GM21717 (cell line): ENCODE results near the gene LRRC10B.

Source experiments
- ATAC-seq: cut with Tn5 transposase; IDR thresholded peaks from one replicate; pipeline ENCODE4 v1.9.1; 2021; ENCODE audit warnings: mild to moderate bottlenecking, moderate library complexity; ENCODE audit not compliant: unreplicated experiment

The LRRC10B gene

DNA sequence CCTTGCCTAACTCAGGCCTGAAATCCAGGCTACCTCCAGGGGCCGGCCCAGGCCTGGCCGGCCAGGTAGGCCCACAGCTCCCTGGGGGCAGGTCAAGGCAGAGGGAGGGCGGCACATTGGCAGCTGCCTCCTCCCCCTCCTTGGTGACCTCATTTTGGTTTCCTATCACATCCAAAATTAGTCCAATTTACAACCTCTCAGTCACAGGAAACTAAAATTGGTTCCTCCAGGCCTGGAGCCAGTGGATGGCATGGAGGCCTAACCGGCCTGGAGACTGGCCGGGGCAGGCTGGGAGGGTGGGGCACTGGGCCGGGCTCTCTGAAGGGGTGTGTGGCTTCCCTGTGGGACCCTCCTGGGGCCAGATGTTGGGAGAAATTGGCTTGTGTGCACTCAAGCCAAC is 35.9 kb downstream of the LRRC10B start:
- no peak for ATAC-seq

DNA sequence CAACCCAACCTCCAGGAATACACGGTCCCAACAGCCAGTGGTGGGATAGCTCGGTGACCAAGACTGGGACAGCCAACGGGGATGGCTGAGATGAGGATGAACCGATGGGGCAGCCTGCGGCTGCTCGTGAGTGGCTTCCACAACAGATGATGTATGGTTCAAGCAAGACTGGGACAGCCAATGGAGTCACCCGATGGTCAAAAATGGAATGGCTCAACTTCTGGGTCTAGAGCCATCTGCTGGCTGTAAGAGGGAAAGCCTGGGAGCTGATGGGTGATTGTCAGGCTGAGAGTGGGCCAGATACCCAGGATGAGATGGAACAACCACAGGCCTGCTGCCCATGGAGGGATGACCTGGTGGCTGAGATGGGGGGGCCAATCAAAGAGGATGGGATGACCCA is 36.8 kb downstream of the LRRC10B start:
- no peak for ATAC-seq

DNA sequence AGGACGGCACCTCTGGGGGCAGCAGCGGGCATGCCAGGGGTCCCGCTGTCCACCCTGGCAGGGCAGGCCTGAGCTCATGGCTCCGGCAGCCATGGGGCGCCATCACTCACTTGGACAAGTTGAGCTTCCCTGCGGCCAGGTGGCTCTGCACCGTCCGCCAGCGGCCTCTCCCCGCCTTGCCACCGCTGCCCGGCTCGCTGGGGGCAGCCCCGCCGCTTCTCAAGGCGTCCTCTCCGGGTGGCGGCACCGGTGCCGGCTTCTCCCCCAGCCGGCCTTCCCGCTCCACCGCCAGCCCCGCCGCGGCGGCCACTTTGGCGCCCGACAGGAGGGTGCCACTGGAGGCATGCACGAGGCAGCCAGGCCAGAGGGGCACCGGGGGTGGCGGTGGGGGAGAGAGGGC is 37.4 kb downstream of the LRRC10B start:
- no peak for ATAC-seq

DNA sequence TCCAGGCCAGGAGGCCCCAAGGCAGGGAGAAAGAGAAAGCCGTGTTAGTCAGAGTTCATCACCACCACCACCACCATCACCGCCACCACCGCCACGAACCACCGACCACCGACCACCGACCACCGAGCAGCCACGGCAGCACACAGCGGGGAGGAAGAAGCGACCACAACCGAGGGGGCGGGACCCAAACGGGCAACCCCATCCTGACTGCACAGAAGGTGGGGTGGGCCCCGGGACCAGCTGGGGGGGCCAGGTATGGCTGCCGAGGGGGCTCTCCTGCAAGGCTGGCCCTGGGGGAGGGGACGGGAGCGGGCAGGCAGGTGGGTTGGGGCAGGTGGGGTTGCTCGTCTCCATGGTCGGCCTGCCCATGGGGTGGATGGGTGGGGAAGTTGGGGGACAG is 38.1 kb downstream of the LRRC10B start:
- no peak for ATAC-seq

DNA sequence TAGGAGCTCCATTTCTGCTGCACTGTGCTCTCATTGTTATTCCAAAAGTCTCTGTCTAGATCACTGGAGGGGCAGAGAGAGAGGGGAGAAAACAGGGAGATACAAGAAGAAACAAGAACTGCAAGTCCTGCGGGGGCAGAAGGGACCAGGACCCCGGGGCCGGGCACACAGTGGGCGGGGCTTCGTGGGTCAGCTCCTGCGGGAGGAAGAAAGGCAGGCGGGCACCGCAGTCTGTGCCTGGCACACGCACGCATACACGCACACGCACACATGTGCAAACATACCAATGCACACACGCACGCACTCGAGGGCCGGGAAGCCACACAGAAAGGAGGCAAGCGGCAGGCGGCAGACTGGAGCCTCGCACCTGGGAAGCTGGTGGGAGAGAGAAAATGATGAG is 38.7 kb downstream of the LRRC10B start:
- no peak for ATAC-seq

DNA sequence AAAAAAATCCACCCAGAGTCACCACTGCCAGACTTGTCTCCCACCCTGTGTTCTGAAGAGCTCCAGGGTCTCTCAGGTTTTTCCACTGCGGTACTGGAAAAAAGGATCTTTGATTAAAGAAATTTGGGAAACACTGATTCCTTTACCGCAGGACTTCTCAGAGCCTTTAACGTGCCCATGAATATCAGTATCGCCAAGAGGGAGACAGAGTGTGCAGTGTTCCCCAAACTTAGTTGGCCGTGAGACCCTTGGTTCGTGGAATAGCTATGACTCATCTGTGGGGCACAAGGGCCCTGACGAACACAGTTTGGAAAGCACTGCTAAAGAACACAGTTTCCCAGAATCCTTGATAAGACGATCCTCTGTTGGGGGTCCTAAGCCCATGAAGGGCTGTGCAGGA is 40.6 kb downstream of the LRRC10B start:
- no peak for ATAC-seq

DNA sequence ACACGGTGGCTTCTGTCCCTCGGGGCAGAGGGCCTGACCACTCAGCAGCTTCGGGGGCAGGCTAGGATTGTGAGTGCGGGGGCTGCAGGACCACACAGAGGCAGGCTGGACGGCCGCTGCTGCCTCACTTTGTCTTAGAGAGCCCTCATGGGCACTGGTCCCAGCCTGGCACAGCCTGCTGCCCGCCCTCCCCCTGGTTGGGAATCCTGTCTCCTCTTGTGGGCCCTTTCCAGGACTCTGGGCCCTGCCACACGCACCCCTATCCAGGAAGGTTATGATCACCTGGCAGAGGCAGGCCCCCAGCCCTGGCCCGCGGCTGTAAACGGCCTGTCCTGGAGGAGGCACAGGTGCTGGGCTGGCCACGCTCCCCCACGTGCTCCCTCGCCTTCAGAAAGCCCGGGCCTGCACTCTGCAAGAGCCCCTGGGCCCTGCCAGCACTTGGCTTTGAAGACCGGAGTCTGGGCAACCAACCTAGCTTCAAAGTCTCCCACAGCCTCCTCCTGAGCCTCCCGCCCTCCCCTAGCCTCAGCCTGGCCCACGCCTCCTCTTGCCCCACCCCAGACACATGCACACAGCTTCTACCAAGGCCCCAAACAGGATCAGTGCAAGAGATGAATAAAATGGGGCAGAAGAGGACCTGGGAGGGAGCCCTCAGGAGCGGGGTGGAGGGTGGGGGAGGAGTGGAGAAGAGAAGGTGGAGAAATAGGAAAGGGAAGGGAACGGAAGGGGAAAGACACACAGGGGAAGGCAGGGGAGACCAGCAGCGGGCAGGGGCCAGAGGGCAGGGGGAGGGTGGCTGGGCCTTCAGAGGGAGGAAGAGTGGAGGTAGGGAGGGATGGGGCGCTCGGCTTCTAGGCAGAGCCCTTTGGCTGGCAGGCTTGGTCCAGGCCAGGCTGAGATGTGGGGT is 41.4 kb downstream of the LRRC10B start:
- ATAC-seq = no peak

DNA sequence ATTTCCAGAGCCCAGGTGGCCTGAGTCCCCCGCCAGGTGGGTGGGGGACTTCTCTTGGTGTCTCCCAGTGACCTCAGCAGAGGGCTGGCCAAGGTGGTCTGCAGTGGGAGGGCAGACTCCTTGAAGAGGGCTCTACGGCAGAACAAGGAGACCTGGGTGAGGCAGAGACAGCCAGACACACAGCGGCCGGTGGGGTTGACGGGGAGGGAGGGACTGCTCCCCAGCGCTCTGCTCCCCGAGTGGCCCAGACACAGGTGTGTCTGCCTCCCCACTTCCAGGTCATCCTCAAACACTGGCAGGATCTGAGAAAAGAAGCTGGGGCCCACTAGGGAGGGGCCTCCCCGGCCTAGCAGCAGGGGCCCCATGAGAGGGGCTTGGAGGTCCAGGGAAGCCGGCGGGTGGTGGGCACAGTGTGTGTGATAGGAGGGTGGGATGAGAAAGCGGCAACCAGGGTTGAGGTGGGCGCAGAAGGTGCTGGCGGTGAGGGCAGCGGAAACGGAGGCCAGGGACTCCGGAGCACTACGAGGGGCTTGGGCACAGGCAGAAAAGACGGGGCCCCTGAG is 42.2 kb downstream of the LRRC10B start:
- ATAC-seq = no peak

DNA sequence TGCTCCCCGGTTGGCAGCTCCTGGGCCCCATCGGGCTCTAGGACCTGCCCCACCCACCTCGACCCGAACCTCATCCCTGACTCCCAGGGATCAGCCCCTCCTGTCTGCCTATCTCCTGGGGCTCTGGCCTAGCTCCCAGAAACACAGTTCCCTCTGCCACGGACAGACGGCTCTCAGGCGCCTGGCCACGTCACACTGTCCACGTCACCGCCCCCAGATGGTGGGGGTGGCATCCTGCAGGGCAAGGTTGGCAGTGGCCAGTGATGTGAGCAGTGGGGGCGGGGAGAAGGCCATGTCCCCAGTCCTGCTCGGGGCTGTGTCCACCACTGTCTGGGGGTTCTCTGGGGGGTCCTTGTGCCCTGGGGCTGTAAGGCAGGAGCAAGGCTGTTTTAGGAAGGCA is 43.1 kb downstream of the LRRC10B start:
- no peak for ATAC-seq

DNA sequence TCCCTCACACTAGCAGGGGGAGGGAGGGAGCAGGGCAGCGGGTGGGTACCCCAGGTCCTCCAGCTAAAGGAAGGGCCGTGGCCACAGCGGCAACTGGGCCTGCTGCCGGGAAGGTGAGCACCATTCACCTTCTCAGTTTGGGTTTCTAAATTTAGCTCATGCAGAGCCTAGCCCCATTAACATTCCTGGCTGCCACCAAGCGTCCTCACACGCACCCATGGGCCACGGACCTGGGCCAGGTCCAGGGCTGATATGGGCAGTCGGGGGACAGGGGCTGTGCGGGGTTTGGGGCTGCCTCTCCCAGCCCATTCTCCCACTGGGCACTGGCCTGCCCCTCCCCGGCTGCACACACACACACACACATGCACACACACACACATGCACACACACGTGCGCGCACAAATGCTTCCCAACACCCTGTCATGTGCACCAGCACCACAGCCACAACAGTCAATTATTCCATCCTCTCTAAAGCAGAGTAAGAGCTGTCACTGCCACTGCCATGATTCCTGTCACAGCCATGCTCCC is 43.6 kb downstream of the LRRC10B start:
- ATAC-seq = no peak

DNA sequence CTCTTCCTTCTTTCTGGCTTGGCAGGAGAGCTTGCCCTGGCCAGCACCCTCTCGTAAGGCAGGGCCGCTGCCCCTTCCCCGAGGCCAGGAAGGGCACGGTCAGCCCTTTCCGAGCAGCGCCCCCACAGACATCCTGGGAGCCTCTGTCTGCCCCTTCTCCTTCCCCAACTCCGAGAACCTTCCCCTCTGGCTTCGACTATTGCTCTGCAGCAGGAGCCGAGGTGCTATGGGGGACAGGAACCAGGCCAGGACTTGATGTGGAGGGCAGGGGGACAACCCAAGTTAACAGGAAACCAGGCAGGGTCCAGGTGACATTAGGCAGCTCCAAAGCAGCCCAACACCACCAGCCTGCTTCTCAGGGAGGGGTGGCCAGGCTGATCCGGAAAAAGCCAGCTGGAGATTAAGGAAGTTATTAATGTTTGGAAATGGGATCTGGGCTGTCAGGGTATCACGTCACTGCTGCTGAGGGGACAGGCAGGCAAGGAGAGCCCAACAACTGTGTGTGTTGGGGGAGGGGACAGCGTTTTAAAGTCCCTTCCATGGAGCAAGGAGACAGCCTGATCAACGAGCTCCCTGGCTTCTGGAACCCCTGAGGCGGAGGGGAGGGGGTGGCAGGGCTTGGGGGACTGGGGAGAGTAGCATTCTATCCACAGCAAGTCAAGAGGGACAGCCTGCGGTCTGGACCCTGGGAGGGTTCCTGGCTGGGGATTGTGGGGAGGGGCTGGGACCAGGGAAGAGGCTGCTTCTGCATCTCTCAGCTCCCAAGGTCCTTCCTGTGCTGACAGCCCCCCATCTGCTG is 45.0 kb downstream of the LRRC10B start:
- no peak for ATAC-seq

DNA sequence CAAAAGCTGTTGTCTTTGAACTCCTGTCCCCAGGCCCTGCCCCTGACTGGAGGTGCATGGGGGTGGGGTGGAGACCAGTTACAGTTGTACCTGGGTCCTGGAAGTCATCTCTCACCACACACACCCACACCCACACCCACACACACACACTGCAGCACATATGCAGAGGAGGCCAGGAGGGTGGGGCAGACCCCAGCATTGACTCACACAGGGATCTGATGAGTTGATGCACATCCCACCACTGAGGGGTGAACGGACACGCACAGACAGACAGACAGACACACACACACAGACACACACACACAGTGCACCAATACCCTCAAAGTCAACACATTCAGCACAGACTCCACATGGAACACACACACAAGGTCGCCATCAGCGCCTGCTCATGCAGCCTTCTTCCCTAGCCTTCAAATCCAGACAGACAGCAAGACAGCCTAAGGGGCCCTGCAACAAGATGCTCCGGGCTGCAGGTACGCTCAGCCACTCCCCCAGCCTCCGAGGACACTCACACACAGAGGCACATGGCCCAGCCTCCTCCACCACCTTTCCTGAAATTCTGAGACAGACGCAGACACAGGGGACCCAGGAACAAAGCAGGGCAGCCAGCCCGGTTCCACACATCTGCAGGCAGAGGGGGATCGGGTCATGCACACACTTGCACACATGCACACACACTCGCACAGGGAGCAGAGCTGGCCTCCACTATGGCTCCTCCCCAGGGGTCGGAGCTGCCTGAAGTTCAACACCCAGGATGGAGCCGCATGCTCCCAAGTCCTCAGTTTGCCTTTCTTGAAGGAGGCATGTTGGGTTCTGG is 45.8 kb downstream of the LRRC10B start:
- ATAC-seq = no peak

DNA sequence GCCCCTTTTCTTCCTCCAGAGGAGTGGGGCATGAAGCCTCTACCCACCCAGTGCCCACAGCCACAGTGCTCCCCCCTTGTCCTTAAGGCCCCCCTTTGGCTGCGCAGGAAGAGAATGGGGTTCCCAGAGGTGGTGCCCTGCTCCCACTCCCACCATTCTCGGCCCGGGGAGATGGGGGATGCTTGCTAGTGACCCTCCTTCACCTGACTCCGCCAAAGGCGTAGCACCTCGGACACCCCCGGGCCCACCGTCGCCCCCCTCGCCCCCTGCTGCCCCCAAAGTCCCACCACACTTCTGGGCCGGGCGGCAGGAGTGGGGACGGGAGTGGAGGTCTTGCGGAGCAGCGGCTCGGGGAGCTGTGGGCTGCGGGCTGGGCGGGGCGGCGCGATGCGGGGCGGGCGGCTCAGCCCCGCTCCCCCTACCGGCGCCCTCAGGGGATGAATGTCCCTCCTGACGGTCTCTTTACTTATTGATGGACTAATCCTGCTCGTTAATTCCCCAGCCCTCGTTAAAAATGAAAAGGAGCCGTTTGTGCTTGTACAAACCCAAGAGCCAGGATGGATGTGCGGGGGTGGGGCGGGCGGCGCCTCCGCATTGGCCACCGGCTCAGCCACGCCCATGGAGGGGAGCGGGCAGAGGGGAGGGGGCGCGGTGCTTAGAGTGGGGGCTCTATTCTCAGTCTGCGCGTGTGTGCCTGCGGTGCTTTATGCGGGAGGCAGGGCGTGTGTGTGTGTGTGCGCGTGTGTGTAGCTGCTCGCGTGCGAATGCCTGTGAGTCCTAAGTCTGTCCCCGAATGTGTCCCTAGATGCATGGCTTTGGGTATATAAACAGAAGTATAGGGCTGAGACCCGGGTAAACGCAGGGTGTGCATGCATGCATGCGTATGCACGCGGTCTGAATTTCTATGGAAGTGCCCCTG is 46.8 kb downstream of the LRRC10B start:
- no peak for ATAC-seq

DNA sequence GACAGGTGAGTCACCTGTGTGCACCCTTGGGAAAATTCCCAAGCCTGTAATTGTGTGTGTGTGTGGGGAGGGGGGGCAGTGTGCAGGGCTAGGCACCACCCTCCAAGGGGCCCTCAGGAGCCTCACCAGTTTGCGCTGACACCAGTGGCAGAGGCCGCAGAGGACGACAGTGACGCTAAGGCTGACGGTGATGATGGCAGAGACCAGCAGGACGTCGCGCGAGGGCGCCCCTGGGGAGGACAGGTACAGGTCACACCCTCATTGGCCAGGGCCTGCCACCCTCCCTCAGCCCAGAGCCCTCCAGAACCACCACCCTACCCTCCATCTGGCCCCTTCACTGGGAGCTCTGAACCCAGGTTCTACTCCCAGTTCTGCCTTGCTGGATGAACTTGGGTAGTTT is 47.4 kb downstream of the LRRC10B start:
- ATAC-seq = no peak

DNA sequence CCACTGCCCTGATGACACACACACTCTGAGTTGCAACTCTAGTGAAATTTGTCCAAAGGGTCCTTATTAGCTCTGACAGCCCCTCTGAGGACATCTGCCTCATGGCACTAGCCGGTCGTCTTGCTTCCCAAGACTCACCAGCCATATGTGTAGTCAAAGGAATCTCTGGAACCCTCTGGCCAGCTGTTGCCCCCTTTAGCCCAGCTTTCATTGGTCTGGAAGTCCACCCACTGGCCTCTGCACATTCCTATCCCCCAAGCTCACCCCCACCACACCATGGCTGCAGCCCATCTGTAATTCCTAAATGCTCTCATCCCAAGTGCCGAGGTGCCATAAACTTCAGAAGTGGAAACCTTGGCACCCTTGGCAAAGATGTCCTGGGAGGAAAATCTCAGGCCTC is 48.1 kb downstream of the LRRC10B start:
- ATAC-seq = no peak
